Stimulated activated CD8-positive, alpha-beta memory T cell treated with anti-CD3 and anti-CD28 coated beads, Interleukin-7, amount 100 ng/mL, for 1 hour (primary cell): ENCODE data around the gene GBA3.

ENCODE experiments used
- DNase-seq, 2 donors: peaks; one replicate each; pipeline ENCODE4 v3.0.0-alpha.2; 2020; ENCODE audit warnings: low read depth in 2 of 2

The GBA3 gene

DNA sequence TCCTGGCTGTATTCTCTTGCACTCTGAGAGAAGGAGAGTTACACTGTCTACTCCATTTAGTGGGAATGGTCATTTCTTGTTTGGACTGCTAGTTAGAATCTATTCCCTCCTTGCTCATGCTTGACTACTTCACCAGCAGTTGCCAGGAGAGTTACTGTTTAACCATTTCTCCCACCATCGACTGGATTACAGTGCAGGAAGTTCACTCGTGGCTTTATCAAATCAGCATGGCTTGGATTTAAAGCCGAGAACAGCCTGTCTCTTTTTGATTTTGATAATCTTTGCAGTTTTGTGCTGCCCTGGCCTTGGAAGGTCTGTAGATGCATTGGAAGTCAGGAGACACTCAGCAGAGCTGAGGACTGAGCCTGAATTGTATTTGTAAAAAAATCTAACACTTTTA lies 3.2 kb downstream of the GBA3 start:
- no peak for DNase-seq

DNA sequence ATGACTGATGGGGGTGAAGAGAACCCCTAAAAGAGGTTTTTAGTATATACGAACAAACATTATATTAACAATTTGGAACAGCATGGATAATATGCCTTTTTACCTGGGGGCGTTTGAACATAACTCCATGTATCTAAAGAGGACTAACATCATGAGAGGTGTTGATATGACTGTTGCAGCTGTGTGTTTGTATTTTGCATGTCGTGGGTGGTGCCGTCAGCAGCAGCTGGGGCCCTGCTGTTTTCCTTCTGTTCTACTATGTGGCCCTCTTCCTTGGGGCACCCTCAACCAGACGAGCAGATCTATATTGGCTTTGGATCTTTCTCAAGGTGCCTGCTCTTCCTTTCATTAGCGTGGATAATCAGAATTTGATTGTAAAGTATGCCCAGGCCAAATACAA lies 11.2 kb downstream of the GBA3 start:
- no peak for DNase-seq

- DNase-seq = no peak
Observed at GRCh38 chr4:22707390-22707789, 14.7 kb downstream of the GBA3 start.

DNA sequence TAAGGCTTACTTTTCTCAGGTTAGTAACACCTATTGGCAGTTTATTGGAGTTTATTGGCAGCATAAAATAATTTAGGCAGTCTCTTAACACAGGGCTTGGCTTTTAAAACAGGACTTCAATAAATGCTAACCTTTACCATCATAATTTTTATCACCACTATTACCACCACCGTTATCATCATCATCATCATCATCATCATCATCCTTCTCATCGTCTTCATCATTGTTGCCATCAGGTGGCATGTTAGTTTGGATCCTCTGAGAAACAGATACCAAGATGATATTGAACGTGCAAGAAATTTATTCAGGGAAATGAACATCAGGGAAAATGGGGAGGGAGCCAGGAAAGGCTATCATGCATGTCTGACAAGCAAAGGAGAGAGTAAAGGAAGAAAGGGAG lies 16.2 kb downstream of the GBA3 start:
- DNase-seq = no peak

GRCh38 chr4:22712105-22712504 lies 19.4 kb downstream of the GBA3 start:
- no peak for DNase-seq

DNA sequence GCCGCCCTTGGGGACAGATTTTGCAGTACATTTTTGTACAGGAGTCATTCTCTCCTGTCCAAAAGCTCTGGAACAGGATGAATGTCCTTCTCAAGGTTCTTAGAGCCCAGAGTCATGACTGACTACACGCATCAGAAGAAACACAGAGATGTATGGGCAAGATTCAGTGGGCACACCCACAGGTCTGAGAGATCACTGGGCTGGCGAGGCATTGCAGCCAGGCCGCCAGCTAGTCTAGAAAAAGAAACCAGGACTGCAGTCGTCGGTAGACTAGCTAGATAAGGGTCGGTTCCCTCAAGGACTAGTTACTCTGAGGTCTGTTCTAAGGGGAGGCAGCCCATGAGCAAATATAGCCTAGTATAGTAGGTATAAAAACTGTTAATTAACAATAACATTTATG lies 19.8 kb downstream of the GBA3 start:
- no peak for DNase-seq

DNA sequence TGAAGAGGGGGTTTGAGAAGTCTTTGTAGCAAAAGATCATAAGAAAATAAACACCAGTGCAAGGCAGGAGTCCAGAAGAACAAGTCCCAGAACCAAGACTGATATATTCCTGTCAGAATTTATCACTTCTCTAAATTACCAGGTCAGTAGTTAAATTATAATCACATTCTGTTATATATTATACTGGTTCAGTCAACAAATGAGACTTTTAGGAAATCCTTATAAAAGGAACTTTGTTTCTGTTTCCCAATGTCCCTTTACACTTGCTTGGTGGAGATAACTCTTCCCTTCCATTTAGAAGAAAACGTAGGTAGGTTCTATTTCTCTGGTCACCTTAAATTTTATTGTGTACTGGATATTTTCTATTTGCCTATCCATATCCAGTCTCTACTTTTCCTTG lies 21.1 kb downstream of the GBA3 start:
- DNase-seq = no peak

DNA sequence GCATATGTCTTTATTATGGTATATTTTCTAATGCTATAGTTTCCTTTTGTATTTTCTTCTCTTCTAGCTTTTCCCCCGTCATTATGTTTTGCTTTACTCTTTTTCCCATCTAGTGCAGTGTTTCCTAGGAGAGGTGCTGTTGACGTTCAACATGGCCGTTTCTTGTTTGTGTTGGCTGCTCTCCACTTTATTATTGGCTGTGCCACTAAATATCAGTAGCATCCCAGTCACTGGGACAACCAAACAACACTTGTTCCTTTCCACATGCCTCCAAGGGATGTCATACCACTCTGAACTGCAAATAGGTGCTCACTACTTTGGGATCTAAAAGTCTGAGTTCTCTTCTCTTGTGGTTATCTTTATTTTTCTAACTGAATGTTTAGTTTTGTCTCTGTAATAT lies 26.5 kb downstream of the GBA3 start:
- DNase-seq = no peak

GRCh38 chr4:22720091-22720490 lies 27.4 kb downstream of the GBA3 start:
- DNase-seq = no peak

DNA sequence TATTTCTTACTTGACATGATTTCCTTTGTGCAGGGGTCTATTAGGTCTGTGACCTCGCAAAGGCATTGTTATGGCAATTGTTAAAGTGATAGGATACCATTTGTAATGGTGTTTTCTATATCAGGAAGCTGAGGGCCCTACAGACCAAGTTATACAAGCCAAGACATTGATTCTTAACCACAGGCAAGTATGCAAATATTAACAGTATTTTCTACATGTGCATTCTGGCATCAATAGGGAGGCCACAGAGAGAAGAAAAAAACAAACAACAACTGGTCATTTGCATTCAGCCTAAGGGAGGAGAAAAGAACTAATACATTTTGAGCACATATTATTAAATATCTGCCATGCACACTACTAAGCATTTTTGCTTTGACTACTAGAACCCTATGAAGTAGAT lies 28.5 kb downstream of the GBA3 start:
- no peak for DNase-seq

DNA sequence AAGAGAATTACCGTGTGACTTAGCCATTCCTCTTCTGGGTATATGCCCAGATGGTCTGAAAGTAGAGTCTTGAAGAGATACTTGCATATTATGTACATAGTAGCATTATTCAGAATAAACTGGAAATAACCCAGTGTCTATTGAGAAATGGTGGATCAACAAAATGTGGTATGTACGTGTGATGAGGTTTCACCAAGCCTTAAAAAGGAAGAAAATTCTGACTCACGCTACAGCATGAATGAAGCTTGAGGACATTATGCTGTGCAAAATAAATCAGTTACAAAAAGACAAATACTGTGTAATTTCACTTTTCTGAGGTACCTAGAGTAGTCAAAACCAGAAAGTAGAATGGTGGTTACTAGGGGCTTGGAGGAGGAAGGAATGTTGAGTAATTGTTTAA lies 37.3 kb downstream of the GBA3 start:
- DNase-seq = no peak

GRCh38 chr4:22733816-22734215 lies 41.1 kb downstream of the GBA3 start:
- DNase-seq = no peak

GRCh38 chr4:22736912-22737311 lies 44.2 kb downstream of the GBA3 start:
- DNase-seq = no peak

DNA sequence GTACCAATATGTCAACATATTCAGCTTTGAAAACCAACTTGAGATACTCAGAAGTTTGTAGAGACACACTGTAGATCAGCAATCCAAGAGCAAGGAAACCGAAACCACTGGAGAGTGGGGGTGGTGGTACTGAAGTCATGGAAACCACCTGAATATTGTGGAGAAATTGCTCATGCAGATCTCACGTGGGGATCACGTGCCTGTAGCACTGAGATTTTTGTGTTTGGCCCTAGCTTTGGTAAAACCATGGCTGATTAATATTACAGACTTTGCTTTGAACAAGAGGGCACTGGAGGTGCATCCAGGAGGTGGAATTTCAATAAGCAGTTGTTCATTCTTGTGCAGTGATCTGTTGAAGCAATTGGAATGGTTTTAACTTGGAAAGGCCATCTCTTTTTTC lies 47.2 kb downstream of the GBA3 start:
- DNase-seq = no peak

GRCh38 chr4:22741744-22742143 lies 49.0 kb downstream of the GBA3 start:
- DNase-seq = no peak

GRCh38 chr4:22743290-22743689 lies 50.6 kb downstream of the GBA3 start:
- no peak for DNase-seq

DNA sequence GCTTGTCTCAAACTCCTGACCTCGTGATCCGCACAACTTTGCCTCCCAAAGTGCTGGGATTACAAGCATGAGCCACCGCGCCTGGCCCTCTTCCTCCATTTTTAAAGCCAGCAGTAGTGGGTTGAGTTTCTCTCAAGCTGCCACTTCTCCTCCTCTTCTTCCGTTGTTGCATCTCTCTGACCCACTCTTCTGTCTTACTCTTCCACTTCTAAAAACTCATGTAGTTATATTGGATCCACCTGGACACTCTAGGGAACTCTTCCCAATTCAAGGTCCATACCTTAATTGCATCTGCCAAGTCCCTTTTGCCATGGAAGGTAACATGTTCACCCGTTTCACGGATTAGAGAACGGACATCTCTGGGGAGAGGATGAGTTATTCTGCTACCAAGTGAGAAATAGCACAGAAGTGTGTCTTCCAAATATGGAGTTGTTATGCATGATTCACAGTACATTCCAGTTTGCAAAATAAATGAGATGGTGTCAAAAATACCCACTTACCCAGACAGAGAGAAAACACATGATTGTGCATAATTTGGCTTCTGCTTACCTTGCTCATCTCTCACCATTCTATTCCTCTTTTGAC lies 51.8 kb downstream of the GBA3 start:
- no peak for DNase-seq

- DNase-seq = no peak
Observed at GRCh38 chr4:22745234-22745633, 52.5 kb downstream of the GBA3 start.

GRCh38 chr4:22754116-22754515 lies 61.4 kb downstream of the GBA3 start:
- DNase-seq = no peak

GRCh38 chr4:22762548-22762947 lies 69.8 kb downstream of the GBA3 start:
- no peak for DNase-seq

DNA sequence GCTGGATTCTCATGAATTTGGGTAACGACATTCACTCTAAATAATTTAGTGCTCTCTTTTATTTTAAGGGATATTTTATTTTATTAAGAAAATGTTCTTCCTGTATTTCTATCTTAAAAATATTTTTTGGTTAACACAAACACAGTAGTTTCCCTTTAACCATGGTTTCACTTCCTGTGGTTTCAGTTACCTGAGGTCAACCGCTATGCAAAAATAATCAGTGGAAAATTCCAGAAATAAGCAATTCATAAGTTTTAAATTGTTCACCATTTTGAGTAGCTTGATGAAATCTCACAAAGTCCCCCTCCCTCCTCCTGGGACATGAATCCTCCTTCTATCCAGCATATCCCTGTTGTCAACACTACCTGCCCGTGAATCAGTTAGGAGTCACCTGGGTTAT lies 71.4 kb downstream of the GBA3 start:
- no peak for DNase-seq

- no peak for DNase-seq
Observed at GRCh38 chr4:22766068-22766467, 73.3 kb downstream of the GBA3 start.

GRCh38 chr4:22778547-22779163 lies 85.9 kb downstream of the GBA3 start:
- no peak for DNase-seq

GRCh38 chr4:22780317-22780716 lies 87.6 kb downstream of the GBA3 start:
- DNase-seq = no peak
